ENCODE data around the gene WWOX.

DNA sequence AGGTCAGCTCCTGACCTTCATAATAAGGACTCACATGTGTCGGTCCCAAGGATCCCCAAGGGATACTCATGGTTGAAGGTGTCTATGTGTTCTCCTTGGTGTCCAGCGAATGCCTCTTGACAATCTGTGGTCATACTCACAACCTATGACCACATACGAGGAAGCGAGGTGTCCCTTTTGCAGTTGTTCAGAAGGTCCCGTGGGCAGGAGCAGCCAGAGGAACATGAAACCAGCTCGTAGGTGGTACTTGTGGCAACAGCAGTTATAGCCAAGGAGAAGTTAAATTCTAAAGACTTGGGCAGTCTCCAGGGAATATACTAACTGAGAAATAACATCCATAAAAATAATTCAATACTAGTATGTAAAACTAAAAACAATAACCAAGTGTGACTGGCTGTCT, 685.3 kb downstream of the WWOX start:
- TF ChIP-seq, protein P1, sequence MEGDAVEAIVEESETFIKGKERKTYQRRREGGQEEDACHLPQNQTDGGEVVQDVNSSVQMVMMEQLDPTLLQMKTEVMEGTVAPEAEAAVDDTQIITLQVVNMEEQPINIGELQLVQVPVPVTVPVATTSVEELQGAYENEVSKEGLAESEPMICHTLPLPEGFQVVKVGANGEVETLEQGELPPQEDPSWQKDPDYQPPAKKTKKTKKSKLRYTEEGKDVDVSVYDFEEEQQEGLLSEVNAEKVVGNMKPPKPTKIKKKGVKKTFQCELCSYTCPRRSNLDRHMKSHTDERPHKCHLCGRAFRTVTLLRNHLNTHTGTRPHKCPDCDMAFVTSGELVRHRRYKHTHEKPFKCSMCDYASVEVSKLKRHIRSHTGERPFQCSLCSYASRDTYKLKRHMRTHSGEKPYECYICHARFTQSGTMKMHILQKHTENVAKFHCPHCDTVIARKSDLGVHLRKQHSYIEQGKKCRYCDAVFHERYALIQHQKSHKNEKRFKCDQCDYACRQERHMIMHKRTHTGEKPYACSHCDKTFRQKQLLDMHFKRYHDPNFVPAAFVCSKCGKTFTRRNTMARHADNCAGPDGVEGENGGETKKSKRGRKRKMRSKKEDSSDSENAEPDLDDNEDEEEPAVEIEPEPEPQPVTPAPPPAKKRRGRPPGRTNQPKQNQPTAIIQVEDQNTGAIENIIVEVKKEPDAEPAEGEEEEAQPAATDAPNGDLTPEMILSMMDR (IDR thresholded peaks at IDR 0.05; ENCODE audit: poor library complexity, severe bottlenecking) = no peak
- no peak for TF ChIP-seq POLR2AphosphoS5 (IDR thresholded peaks at IDR 0.05)
- TF ChIP-seq, protein P2, sequence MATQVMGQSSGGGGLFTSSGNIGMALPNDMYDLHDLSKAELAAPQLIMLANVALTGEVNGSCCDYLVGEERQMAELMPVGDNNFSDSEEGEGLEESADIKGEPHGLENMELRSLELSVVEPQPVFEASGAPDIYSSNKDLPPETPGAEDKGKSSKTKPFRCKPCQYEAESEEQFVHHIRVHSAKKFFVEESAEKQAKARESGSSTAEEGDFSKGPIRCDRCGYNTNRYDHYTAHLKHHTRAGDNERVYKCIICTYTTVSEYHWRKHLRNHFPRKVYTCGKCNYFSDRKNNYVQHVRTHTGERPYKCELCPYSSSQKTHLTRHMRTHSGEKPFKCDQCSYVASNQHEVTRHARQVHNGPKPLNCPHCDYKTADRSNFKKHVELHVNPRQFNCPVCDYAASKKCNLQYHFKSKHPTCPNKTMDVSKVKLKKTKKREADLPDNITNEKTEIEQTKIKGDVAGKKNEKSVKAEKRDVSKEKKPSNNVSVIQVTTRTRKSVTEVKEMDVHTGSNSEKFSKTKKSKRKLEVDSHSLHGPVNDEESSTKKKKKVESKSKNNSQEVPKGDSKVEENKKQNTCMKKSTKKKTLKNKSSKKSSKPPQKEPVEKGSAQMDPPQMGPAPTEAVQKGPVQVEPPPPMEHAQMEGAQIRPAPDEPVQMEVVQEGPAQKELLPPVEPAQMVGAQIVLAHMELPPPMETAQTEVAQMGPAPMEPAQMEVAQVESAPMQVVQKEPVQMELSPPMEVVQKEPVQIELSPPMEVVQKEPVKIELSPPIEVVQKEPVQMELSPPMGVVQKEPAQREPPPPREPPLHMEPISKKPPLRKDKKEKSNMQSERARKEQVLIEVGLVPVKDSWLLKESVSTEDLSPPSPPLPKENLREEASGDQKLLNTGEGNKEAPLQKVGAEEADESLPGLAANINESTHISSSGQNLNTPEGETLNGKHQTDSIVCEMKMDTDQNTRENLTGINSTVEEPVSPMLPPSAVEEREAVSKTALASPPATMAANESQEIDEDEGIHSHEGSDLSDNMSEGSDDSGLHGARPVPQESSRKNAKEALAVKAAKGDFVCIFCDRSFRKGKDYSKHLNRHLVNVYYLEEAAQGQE (IDR thresholded peaks at IDR 0.05; ENCODE audit: borderline replicate concordance) = no peak
- no peak for TF ChIP-seq EZH2 (IDR thresholded peaks at IDR 0.05; ENCODE audit: borderline replicate concordance, insufficient read depth, low read length, poor library complexity, severe bottlenecking)
- TF ChIP-seq EP300 (conservative IDR thresholded peaks at IDR 0.05; ENCODE audit: poor library complexity, severe bottlenecking) = no peak
- TF ChIP-seq RAD21 (conservative IDR thresholded peaks at IDR 0.05) = no peak
- TF ChIP-seq MXI1 (conservative IDR thresholded peaks at IDR 0.05; ENCODE audit: poor library complexity, severe bottlenecking) = no peak
- no peak for TF ChIP-seq SMC3 (conservative IDR thresholded peaks at IDR 0.05; ENCODE audit: poor library complexity)

Data from neural cell (in vitro differentiated cells).